H9 (cell line): ENCODE data around the gene CCL24. TPM values are rescaled to one million over a fixed set of nuclear protein-coding genes. Genes with fewer than 3 reads are reported as not detected.
A peak's percentile ranks its signal among the peaks of the same experiment; 100 is the strongest.
"Not testable (repeated sequence)": the region's sequence is repeated elsewhere in the genome, so short reads cannot be mapped to it uniquely, and the experiment has no call there.

Source experiments
- DNase-seq: peaks from one replicate; pipeline ENCODE4 v3.0.0-alpha.2; 2017
- H2AFZ ChIP-seq: one replicate; pipeline ENCODE4 v1.6.1; 2013; ENCODE audit warnings: mild to moderate bottlenecking, low read length, control low read depth, moderate library complexity
- H2AK5ac ChIP-seq: 2 replicates; pipeline ENCODE4 v1.6.1; 2013; ENCODE audit warnings: low read length, control low read depth, mixed read lengths; ENCODE audit not compliant: insufficient read length
- H2BK120ac ChIP-seq: one replicate; pipeline ENCODE4 v1.6.1; 2013; ENCODE audit warnings: low read depth, mild to moderate bottlenecking, low read length, control low read depth, inconsistent platforms; ENCODE audit not compliant: poor library complexity, severe bottlenecking
- H2BK12ac ChIP-seq: 2 replicates; pipeline ENCODE4 v1.6.1; 2013; ENCODE audit warnings: low read length, control low read depth, mixed read lengths, low read depth; ENCODE audit not compliant: insufficient read length
- H2BK15ac ChIP-seq: 2 replicates; pipeline ENCODE4 v1.6.1; 2013; ENCODE audit warnings: low read depth, low read length, control low read depth
- H2BK20ac ChIP-seq: one replicate; pipeline ENCODE4 v1.6.1; 2013; ENCODE audit warnings: low read depth, mild to moderate bottlenecking, low read length, control low read depth, inconsistent platforms; ENCODE audit not compliant: poor library complexity, severe bottlenecking
- H2BK5ac ChIP-seq: 2 replicates; pipeline ENCODE4 v1.6.1; 2013; ENCODE audit warnings: low read length, control low read depth, mixed read lengths; ENCODE audit not compliant: insufficient read length
- H3K14ac ChIP-seq: 2 replicates; pipeline ENCODE4 v1.6.1; 2013; ENCODE audit warnings: low read length, control low read depth; ENCODE audit not compliant: insufficient read depth
- H3K18ac ChIP-seq: 2 replicates; pipeline ENCODE4 v1.6.1; 2013; ENCODE audit warnings: low read depth, mild to moderate bottlenecking, mixed read lengths, low read length, control low read depth; ENCODE audit not compliant: insufficient read length
- H3K23ac ChIP-seq: 2 replicates; pipeline ENCODE4 v1.6.1; 2013; ENCODE audit warnings: low read length, control low read depth, mixed read lengths, low read depth; ENCODE audit not compliant: insufficient read length
- H3K23me2 ChIP-seq: 2 replicates; pipeline ENCODE4 v1.6.1; 2013; ENCODE audit warnings: low read depth, mild to moderate bottlenecking, mixed read lengths, low read length, control low read depth; ENCODE audit not compliant: insufficient read length, poor library complexity, severe bottlenecking
- H3K27ac ChIP-seq: 2 replicates; pipeline ENCODE4 v1.5.1; 2013; ENCODE audit warnings: low read length, control low read depth, mixed read lengths, low read depth; ENCODE audit not compliant: insufficient read length
- H3K27me3 ChIP-seq: 2 replicates; pipeline ENCODE4 v1.6.1; 2013; ENCODE audit warnings: low read length, control low read depth, inconsistent platforms; ENCODE audit not compliant: insufficient read depth
- H3K4ac ChIP-seq: 2 replicates; pipeline ENCODE4 v1.6.1; 2013; ENCODE audit warnings: low read depth, mild to moderate bottlenecking, control low read depth, inconsistent platforms, low read length, moderate library complexity
- H3K4me1 ChIP-seq: 2 replicates; pipeline ENCODE4 v1.6.1; 2013; ENCODE audit warnings: low read length, control low read depth, inconsistent platforms; ENCODE audit not compliant: insufficient read depth
- H3K4me2 ChIP-seq: 2 replicates; pipeline ENCODE4 v1.6.1; 2013; ENCODE audit warnings: low read length, control low read depth, mixed read lengths; ENCODE audit not compliant: insufficient read length, insufficient read depth
- H3K56ac ChIP-seq: 2 replicates; pipeline ENCODE4 v1.6.1; 2013; ENCODE audit warnings: low read depth, mild to moderate bottlenecking, mixed read lengths, low read length, control low read depth; ENCODE audit not compliant: insufficient read length
- H3K79me1 ChIP-seq: 2 replicates; pipeline ENCODE4 v1.6.1; 2013; ENCODE audit warnings: low read depth, mild to moderate bottlenecking, moderate library complexity, low read length, control low read depth, inconsistent platforms; ENCODE audit not compliant: insufficient read depth, poor library complexity, severe bottlenecking
- H3K79me2 ChIP-seq: 2 replicates; pipeline ENCODE4 v1.6.1; 2013; ENCODE audit warnings: low read length, control low read depth, inconsistent platforms; ENCODE audit not compliant: insufficient read depth
- H3K9ac ChIP-seq: 2 replicates; pipeline ENCODE4 v1.6.1; 2013; ENCODE audit warnings: low read length, control low read depth, mixed read lengths; ENCODE audit not compliant: insufficient read length; ENCODE audit errors: extremely low read depth
- H3K9me3 ChIP-seq: one replicate; pipeline ENCODE4 v1.6.1; 2013; ENCODE audit warnings: low read depth, low read length, inconsistent platforms; ENCODE audit not compliant: control insufficient read depth
- H3T11ph ChIP-seq: one replicate; pipeline ENCODE4 v1.6.1; 2013; ENCODE audit warnings: mild to moderate bottlenecking, low read length, control low read depth, inconsistent platforms
- H4K20me1 ChIP-seq: one replicate; pipeline ENCODE4 v1.6.1; 2013; ENCODE audit not compliant: control insufficient read depth, insufficient read length, insufficient read depth
- H4K5ac ChIP-seq: 2 replicates; pipeline ENCODE4 v1.6.1; 2013; ENCODE audit warnings: low read depth, mild to moderate bottlenecking, mixed read lengths, low read length, control low read depth; ENCODE audit not compliant: insufficient read length
- H4K8ac ChIP-seq: replicated peaks from 2 replicates; pipeline ENCODE4 v1.6.1; 2013; ENCODE audit warnings: low read length, control low read depth, mixed read lengths, low read depth; ENCODE audit not compliant: insufficient read length
- H4K91ac ChIP-seq: 2 replicates; pipeline ENCODE4 v1.6.1; 2013; ENCODE audit warnings: low read depth, mild to moderate bottlenecking, moderate library complexity, mixed read lengths, low read length, control low read depth; ENCODE audit not compliant: insufficient read length
- H3K27ac Mint-ChIP-seq, 3 experiments: 2 replicates in 2 of 3; 3 replicates in 1 of 3; pipeline ENCODE4 v1.8.0; 2020 to 2021; ENCODE audit warnings: mixed read lengths in 3 of 3, mild to moderate bottlenecking in 1 of 3, moderate library complexity in 1 of 3
- H3K27me3 Mint-ChIP-seq: 2 replicates; pipeline ENCODE4 v1.8.0; 2021; ENCODE audit warnings: low read depth, mild to moderate bottlenecking, moderate library complexity, mixed read lengths
- H3K36me3 Mint-ChIP-seq, 3 experiments: 2 replicates in 2 of 3; 3 replicates in 1 of 3; pipeline ENCODE4 v1.8.0; 2020 to 2021; ENCODE audit warnings: low read depth in 3 of 3, mixed read lengths in 3 of 3; ENCODE audit not compliant: insufficient read depth in 1 of 3
- H3K4me1 Mint-ChIP-seq, 2 experiments: 2 replicates each; pipeline ENCODE4 v1.8.0; 2020; ENCODE audit warnings: mixed read lengths in 2 of 2
- H3K4me3 Mint-ChIP-seq, 2 experiments: 2 replicates in 1 of 2; 3 replicates in 1 of 2; pipeline ENCODE4 v1.8.0; 2020 to 2021; ENCODE audit warnings: mild to moderate bottlenecking in 2 of 2, mixed read lengths in 2 of 2, moderate library complexity in 1 of 2
- H3K9me3 Mint-ChIP-seq, 2 experiments: 2 replicates in 1 of 2; 3 replicates in 1 of 2; pipeline ENCODE4 v1.8.0; 2020; ENCODE audit warnings: mild to moderate bottlenecking in 2 of 2, mixed read lengths in 2 of 2, moderate library complexity in 1 of 2
- WGBS: extraction: QIAGEN DNeasy Blood & Tissue Kit; methylation state at CpG from one replicate; pipeline ENCODE4 v1.1.7; 2013; ENCODE audit warnings: missing lambda C conversion rate, low lambda C conversion rate, mixed read lengths; ENCODE audit not compliant: insufficient read length; ENCODE audit errors: extremely low coverage; 5-methylcytosine and 5-hydroxymethylcytosine counted together
- total RNA-seq: library from RNA; stranded (reverse); gene quantifications from 2 replicates; pipeline ENCODE4 v1.2.1, GENCODE V29; 2021
- TF ChIP-seq, protein P1 (sequence below): fragments of 200-600 bp; sonication (generic); conservative IDR thresholded peaks from 3 replicates; pipeline ENCODE4 v1.8.0; 2021; ENCODE audit warnings: antibody characterized with exemption, mild to moderate bottlenecking

The CCL24 gene
- total RNA-seq, 1 experiment from 2014 or later = not detected

DNA sequence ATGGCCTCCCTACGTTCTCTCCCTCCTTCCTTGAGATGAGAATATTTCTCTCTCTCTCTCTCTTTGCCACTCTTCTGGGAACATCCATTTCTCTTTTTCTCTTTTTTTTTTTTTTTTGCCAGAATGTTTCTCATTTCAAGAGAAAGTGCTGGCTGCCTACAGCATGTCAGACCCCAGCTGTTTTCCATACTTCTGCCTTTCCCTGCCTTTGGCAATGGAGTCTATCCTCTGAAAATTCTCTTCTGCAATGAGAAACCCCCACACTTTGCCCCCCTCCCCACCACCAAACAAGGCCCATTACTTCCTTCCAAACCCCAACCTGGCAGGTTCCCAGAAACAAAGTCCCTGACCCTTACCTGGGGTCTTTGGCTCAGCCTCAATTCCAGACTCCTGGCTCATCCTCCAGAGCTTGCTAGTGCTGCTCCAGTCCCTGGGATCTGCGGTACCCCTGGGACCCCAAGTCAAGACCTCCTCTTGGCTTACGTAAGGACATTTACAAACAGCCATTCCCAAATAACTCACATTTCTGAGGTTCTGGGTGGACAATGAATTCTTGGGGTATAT, 24.2 kb downstream of the CCL24 start:
- no peak overlapping the region for H3K4me3 Mint-ChIP-seq
- TF ChIP-seq, protein P1, sequence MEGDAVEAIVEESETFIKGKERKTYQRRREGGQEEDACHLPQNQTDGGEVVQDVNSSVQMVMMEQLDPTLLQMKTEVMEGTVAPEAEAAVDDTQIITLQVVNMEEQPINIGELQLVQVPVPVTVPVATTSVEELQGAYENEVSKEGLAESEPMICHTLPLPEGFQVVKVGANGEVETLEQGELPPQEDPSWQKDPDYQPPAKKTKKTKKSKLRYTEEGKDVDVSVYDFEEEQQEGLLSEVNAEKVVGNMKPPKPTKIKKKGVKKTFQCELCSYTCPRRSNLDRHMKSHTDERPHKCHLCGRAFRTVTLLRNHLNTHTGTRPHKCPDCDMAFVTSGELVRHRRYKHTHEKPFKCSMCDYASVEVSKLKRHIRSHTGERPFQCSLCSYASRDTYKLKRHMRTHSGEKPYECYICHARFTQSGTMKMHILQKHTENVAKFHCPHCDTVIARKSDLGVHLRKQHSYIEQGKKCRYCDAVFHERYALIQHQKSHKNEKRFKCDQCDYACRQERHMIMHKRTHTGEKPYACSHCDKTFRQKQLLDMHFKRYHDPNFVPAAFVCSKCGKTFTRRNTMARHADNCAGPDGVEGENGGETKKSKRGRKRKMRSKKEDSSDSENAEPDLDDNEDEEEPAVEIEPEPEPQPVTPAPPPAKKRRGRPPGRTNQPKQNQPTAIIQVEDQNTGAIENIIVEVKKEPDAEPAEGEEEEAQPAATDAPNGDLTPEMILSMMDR = no peak
- no peak overlapping the region for H3K9ac ChIP-seq
- no peak overlapping the region for H3K18ac ChIP-seq
- peak overlapping the region in 1 of 3 experiments; percentile 46; a peak in 2 of 7 replicates for H3K27ac Mint-ChIP-seq
- no peak overlapping the region for H3K4ac ChIP-seq
- H3K4me2 ChIP-seq = no peak overlapping the region
- H3K79me1 ChIP-seq = no peaks in the 10 kb centered on the region
- no peaks in the 10 kb centered on the region; the same call in 1 of the 2 replicates for H3K4me1 ChIP-seq
- H2BK15ac ChIP-seq = no peak overlapping the region
- H3K4me1 Mint-ChIP-seq = peaks cover 6 to 9% of the 10 kb centered on the region in 2 experiments
- H4K91ac ChIP-seq = no peak overlapping the region
- no peak overlapping the region for H2BK20ac ChIP-seq
- H3K9me3 ChIP-seq = no peaks in the 10 kb centered on the region
- H2BK120ac ChIP-seq = no peak overlapping the region
- H3K27me3 ChIP-seq = no peaks in the 10 kb centered on the region
- no peaks in the 10 kb centered on the region for H3K9me3 Mint-ChIP-seq
- no peak overlapping the region for H2BK5ac ChIP-seq
- H2BK12ac ChIP-seq = no peak overlapping the region
- H2AFZ ChIP-seq = no peak overlapping the region
- WGBS = no CpG with 5 or more reads among the region's 3 CpGs
- H4K20me1 ChIP-seq = no peaks in the 10 kb centered on the region
- H3K56ac ChIP-seq = no peak overlapping the region
- no peaks in the 10 kb centered on the region for H3K23me2 ChIP-seq
- no peak overlapping the region for H4K8ac ChIP-seq
- no peak overlapping the region for H4K5ac ChIP-seq
- H3K79me2 ChIP-seq = no peaks in the 10 kb centered on the region
- no peak for DNase-seq
- peak overlapping the region; percentile 57; the same call in 1 of the 2 replicates for H3K14ac ChIP-seq
- no peak overlapping the region for H2AK5ac ChIP-seq
- H3K36me3 Mint-ChIP-seq = no peaks in the 10 kb centered on the region
- H3T11ph ChIP-seq = no peak overlapping the region
- no peak overlapping the region for H3K23ac ChIP-seq
- H3K27ac ChIP-seq = no peak overlapping the region
- no peaks in the 10 kb centered on the region; the same call in 1 of the 2 replicates for H3K27me3 Mint-ChIP-seq

DNA sequence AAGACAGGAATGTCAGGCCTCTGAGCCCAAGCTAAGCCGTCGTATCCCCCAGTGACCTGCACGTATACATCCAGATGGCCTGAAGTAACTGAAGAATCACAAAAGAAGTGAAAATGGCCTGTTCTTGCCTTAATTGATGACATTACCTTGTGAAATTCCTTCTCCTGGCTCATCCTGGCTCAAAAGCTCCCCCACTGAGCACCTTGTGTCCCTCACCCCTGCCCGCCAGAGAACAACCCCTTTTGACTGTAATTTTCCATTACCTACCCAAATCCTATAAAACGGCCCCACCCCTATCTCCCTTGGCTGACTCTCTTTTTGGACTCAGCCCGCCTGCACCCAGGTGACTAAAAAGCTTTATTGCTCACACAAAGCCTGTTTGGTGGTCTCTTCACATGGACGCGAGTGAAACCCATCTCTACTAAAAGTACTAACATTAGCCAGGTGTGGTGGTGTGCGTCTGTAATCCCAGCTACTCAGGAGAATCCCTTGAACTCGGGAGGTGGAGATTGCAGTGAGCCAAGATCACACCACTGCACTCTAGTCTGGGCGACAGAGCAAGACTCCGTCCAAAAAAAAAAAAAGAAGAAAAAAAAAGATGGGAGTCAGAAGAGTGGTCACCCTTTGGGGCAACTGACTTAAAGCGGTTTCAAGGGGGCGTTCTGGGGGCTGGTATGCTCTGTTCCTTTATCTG, 25.3 kb downstream of the CCL24 start:
- not testable (repeated sequence) for H3T11ph ChIP-seq, H3K4me1 Mint-ChIP-seq, H3K27ac Mint-ChIP-seq, H3K36me3 Mint-ChIP-seq, H3K79me1 ChIP-seq, H3K9me3 Mint-ChIP-seq, H3K4ac ChIP-seq, H3K23ac ChIP-seq, H3K23me2 ChIP-seq, H2BK15ac ChIP-seq, H2BK5ac ChIP-seq, H2AFZ ChIP-seq, H3K4me3 Mint-ChIP-seq, H3K27me3 Mint-ChIP-seq, H2BK120ac ChIP-seq, H4K8ac ChIP-seq, H3K79me2 ChIP-seq, H3K14ac ChIP-seq, H2BK12ac ChIP-seq, H3K9me3 ChIP-seq, H3K9ac ChIP-seq, H3K27me3 ChIP-seq, H3K56ac ChIP-seq, H2BK20ac ChIP-seq, H3K4me1 ChIP-seq, H4K5ac ChIP-seq, H4K20me1 ChIP-seq, H2AK5ac ChIP-seq, H4K91ac ChIP-seq
- Histone ChIP-seq H3K27ac (peak overlapping the region; percentile 68), H3K18ac (peak overlapping the region; percentile 14), H3K4me2 (peak overlapping the region; percentile 21)
- DNase-seq = peak; percentile 73
- WGBS = no CpG with 5 or more reads among the region's 14 CpGs
